Endothelial cell of umbilical vein (primary cell): ENCODE results near the gene CHSY1. TPM values are rescaled to one million over a fixed set of nuclear protein-coding genes. Genes with fewer than 3 reads are reported as not detected.

Experiments
- BruUV-seq: library from RNA; stranded (reverse); fragments of 400-500 nt; replicated peaks from 2 replicates; lab custom pipeline; 2021; lab: Mats Ljungman, UMichigan
- CTCF ChIA-PET: fragments of 300-600, 350-600 bp; sonication (Branson Sonifier 250); formaldehyde crosslinking; loops from one replicate; lab custom pipeline; 2021; ENCODE audit warnings: antibody characterized with exemption, inconsistent platforms; lab: Charles Lee
- POLR2A ChIA-PET: fragments of 300-600, 350-600 bp; sonication (Branson Sonifier 250); formaldehyde crosslinking; loops from one replicate; lab custom pipeline; 2021; ENCODE audit warnings: antibody characterized with exemption, inconsistent platforms; lab: Charles Lee
- DNase-seq: peaks from one replicate; pipeline ENCODE4 v3.0.0-alpha.2; 2011; ENCODE audit warnings: low read depth, low spot score
- FAIRE-seq: peaks from 2 replicates; lab custom pipeline; 2011; peaks lifted over from hg19 to GRCh38; lab: Jason Lieb, UNC
- H2AFZ ChIP-seq: 2 replicates; pipeline ENCODE4 v1.6.0; 2012; ENCODE audit warnings: low read depth, low read length, control low read depth, inconsistent platforms
- H3K27ac ChIP-seq: 2 replicates; pipeline ENCODE4 v1.5.1; 2011; ENCODE audit warnings: low read depth, mild to moderate bottlenecking, control low read depth, low read length, moderate library complexity; ENCODE audit not compliant: insufficient read depth
- H3K27me3 ChIP-seq, 2 experiments: 2 replicates each; pipeline versions ENCODE4 v1.6.0 to v1.6.1; 2011; ENCODE audit warnings: low read length in 2 of 2, mixed read lengths in 1 of 2; ENCODE audit not compliant: control insufficient read depth in 2 of 2, insufficient read depth in 2 of 2
- H3K36me3 ChIP-seq, 2 experiments: 2 replicates in 1 of 2; 3 replicates in 1 of 2; pipeline ENCODE4 v1.5.1; 2011; ENCODE audit warnings: low read length in 2 of 2, mild to moderate bottlenecking in 1 of 2, moderate library complexity in 1 of 2; ENCODE audit not compliant: control insufficient read depth in 2 of 2, insufficient read depth in 2 of 2; ENCODE audit errors: extremely low read depth in 1 of 2
- H3K4me1 ChIP-seq: 3 replicates; pipeline ENCODE4 v1.5.1; 2011; ENCODE audit warnings: mild to moderate bottlenecking, low read length; ENCODE audit not compliant: control insufficient read depth, insufficient read depth; ENCODE audit errors: extremely low read depth
- H3K4me2 ChIP-seq: 2 replicates; pipeline ENCODE4 v1.6.1; 2011; ENCODE audit warnings: low read length, control low read depth, mixed read lengths; ENCODE audit not compliant: insufficient read depth
- H3K4me3 ChIP-seq, 3 experiments: fragments of 200-600 bp in 1 of 3; sonication (generic), shearing (Covaris generic) in 1 of 3; replicated peaks in 1 of 3; 2 replicates each; pipeline ENCODE4 v1.5.1; 2011 to 2016; ENCODE audit warnings: control low read depth in 3 of 3, low read length in 3 of 3, mild to moderate bottlenecking in 2 of 3, inconsistent platforms in 1 of 3, low read depth in 1 of 3, moderate library complexity in 1 of 3; ENCODE audit not compliant: insufficient read depth in 1 of 3
- H3K79me2 ChIP-seq: 2 replicates; pipeline ENCODE4 v1.6.0; 2012; ENCODE audit warnings: low read length, inconsistent platforms; ENCODE audit not compliant: control insufficient read depth, insufficient read depth
- H3K9ac ChIP-seq: replicated peaks from 2 replicates; pipeline ENCODE3; 2011; ENCODE audit warnings: low read length, control low read depth; ENCODE audit not compliant: insufficient read depth; ENCODE audit errors: extremely low read depth
- H3K9me1 ChIP-seq: replicated peaks from 3 replicates; pipeline ENCODE4 v1.6.0; 2011; ENCODE audit warnings: mild to moderate bottlenecking, low read length; ENCODE audit not compliant: control insufficient read depth, insufficient read depth; ENCODE audit errors: extremely low read depth
- H3K9me3 ChIP-seq: replicated peaks from 2 replicates; pipeline ENCODE4 v1.5.1; 2012; ENCODE audit warnings: low read length, inconsistent platforms; ENCODE audit not compliant: control insufficient read depth, insufficient read depth
- H4K20me1 ChIP-seq: replicated peaks from 2 replicates; pipeline ENCODE3; 2011; ENCODE audit warnings: mild to moderate bottlenecking, low read length; ENCODE audit not compliant: control insufficient read depth, insufficient read depth; ENCODE audit errors: extremely low read depth
- GATA2 ChIP-seq: IDR thresholded peaks from 2 replicates; pipeline ENCODE4 v1.7.0; 2011; ENCODE audit warnings: low read depth, mild to moderate bottlenecking, moderate library complexity, mixed read lengths, low read length; ENCODE audit not compliant: insufficient read length, insufficient read depth
- dilution Hi-C: fragments of 300-500 bp; cut with MboI; formaldehyde crosslinking; loops from one replicate; pipeline ENCODE4 v1.15.0; 2019; ENCODE audit warnings: low sequenced_read_pairs; ENCODE audit not compliant: extremely low pct_ligation_motif_present
- intact Hi-C: fragments of 100-400 bp; cut with micrococcal nuclease; formaldehyde crosslinking; loops from one replicate; pipeline ENCODE4 v1.10.0; 2022
- polyA plus RNA-seq, 4 experiments: library from polyadenylated mRNA; depleted of rRNA in 3 of 4; stranded (reverse) in 3 of 4; unstranded in 1 of 4; fragments of >200 nt; gene quantifications; 2 replicates each; pipeline versions ENCODE4 v1.2.1 to v1.2.3, GENCODE V29; 2011 to 2012; ENCODE audit warnings: missing spikeins in 1 of 4
- total RNA-seq: library from RNA; stranded (reverse); gene quantifications from 2 replicates; pipeline ENCODE4 v1.2.3, GENCODE V29; 2021
- TF ChIP-seq, protein P1 (sequence below): IDR thresholded peaks from 2 replicates; pipeline ENCODE4 v1.6.1; 2011; ENCODE audit not compliant: insufficient read depth, insufficient read length
- TF ChIP-seq, protein P2 (sequence below), 2 donors: IDR thresholded peaks; 1 replicate in 1 of 2; 2 replicates in 1 of 2; pipeline ENCODE4 v1.5.1; 2011; ENCODE audit warnings: low read length in 2 of 2, mild to moderate bottlenecking in 2 of 2, moderate library complexity in 2 of 2, control low read depth in 1 of 2, inconsistent platforms in 1 of 2, low read depth in 1 of 2; ENCODE audit not compliant: insufficient read depth in 1 of 2; ENCODE audit errors: extremely low read depth in 1 of 2

The CHSY1 gene
- total and polyA plus RNA-seq, 2 donors (not counting 3 experiments of a cell fraction or from before 2014, with no cell fraction given) = 23.7 to 50.8 TPM

DNA sequence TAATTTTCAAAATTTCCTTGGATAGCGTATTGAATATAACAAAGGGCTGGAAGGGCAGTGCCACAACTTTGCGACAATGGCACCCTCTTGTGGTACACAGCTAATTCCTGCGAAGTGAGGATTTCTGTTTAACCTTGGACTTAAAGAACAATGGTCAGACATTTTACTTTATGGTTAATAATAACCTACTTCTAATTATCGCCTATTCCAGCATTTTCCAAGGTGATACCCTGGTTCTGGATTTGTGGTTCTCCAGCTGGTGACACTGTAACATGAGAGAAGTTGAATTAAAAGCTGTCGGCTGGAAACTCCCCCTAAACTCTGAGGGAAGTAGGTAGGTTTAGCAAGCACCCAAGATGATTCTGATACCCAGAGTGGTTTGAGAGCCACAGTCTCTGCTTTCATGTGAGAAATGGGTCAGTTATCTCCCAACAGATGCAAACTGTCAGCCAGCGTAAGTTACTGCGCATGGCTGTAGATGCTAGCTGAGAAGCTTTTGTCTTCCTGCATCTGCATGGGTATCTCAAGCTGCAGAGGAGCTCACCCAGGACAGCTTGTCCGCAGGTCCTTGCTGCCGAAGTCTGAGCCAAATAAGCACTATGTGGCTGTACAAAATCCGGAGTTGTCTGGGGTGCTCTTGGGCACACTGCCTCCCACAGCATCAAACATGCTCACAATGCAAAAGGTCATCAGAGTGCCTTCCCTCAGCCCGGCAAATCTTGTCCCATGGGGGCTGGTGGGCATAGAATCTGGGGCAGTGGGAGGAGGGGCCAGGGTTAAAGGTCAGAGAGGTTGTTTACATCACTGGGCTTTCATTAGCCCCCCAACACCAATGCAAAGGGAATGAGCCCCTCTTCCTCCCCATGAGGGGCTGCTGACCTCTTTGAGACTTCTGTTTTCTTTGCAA, 6.6 kb upstream of the CHSY1 start:
- ChIA-PET POLR2A (no interaction called here), CTCF (interaction anchor here (0.6 to 2.8 kb wide), 24 partner anchors 9 to 343 kb away, joined by 3 to 68 read pairs (median 5); partner anchors contain the start of gene LRRK1)
- Histone ChIP-seq H2AFZ (peak overlapping the region; percentile 9), H3K4me3 (no peak overlapping the region), H3K79me2 (no peaks in the 10 kb centered on the region), H3K9me3 (no peaks in the 10 kb centered on the region), H3K4me2 (no peak overlapping the region), H3K27me3 (peaks cover 0 to 2% of the 10 kb centered on the region in 2 experiments), H3K9ac (no peak overlapping the region), H3K9me1 (no peaks in the 10 kb centered on the region), H4K20me1 (no peaks in the 10 kb centered on the region), H3K36me3 (no peaks in the 10 kb centered on the region), H3K4me1 (peaks cover 11% of the 10 kb centered on the region), H3K27ac (no peak overlapping the region)
- BruUV-seq = no TSS peak
- dilution Hi-C loops (no loop called here), intact Hi-C loops (loop anchor here (1.0 to 10.0 kb wide), 6 partner anchors 137 to 654 kb away; partner anchors contain the start of genes ASB7 and LINS1)
- DNase-seq (peak; percentile 80), FAIRE-seq (peak; percentile 95)
- TF ChIP-seq, protein P1, sequence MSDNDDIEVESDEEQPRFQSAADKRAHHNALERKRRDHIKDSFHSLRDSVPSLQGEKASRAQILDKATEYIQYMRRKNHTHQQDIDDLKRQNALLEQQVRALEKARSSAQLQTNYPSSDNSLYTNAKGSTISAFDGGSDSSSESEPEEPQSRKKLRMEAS = no peak
- TF ChIP-seq, protein P2, sequence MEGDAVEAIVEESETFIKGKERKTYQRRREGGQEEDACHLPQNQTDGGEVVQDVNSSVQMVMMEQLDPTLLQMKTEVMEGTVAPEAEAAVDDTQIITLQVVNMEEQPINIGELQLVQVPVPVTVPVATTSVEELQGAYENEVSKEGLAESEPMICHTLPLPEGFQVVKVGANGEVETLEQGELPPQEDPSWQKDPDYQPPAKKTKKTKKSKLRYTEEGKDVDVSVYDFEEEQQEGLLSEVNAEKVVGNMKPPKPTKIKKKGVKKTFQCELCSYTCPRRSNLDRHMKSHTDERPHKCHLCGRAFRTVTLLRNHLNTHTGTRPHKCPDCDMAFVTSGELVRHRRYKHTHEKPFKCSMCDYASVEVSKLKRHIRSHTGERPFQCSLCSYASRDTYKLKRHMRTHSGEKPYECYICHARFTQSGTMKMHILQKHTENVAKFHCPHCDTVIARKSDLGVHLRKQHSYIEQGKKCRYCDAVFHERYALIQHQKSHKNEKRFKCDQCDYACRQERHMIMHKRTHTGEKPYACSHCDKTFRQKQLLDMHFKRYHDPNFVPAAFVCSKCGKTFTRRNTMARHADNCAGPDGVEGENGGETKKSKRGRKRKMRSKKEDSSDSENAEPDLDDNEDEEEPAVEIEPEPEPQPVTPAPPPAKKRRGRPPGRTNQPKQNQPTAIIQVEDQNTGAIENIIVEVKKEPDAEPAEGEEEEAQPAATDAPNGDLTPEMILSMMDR (IDR thresholded peaks at IDR 0.05; ENCODE audit: extremely low read depth in 1 of 2, insufficient read depth in 1 of 2, low read depth in 1 of 2, low read length in 2 of 2) = peak; percentile 66 to 88
- TF ChIP-seq GATA2 = no peak
